Endodermal cell (in vitro differentiated cells): ENCODE data around the gene PPP1R9A. TPM values are rescaled to one million over a fixed set of nuclear protein-coding genes. Genes with fewer than 3 reads are reported as not detected.

Source experiments
- DNase-seq: peaks from one replicate; pipeline ENCODE4 v3.0.0-alpha.2; 2017
- H3K27ac ChIP-seq: 2 replicates; pipeline ENCODE4 v1.5.1; 2013; ENCODE audit warnings: mild to moderate bottlenecking, low read depth, low read length, moderate library complexity
- H3K27me3 ChIP-seq: 2 replicates; pipeline ENCODE4 v1.6.1; 2013; ENCODE audit warnings: mild to moderate bottlenecking, low read length, moderate library complexity; ENCODE audit not compliant: insufficient read depth, control insufficient read depth, poor library complexity, severe bottlenecking
- H3K36me3 ChIP-seq: 2 replicates; pipeline ENCODE4 v1.7.0; 2013; ENCODE audit warnings: mild to moderate bottlenecking, low read length, moderate library complexity; ENCODE audit not compliant: control insufficient read depth, insufficient read depth
- H3K4me1 ChIP-seq: one replicate; pipeline ENCODE4 v1.7.0; 2013; ENCODE audit warnings: low read length; ENCODE audit not compliant: control insufficient read depth, insufficient read depth
- H3K4me3 ChIP-seq: 2 replicates; pipeline ENCODE4 v1.5.1; 2013; ENCODE audit warnings: mild to moderate bottlenecking, low read length, moderate library complexity
- H3K9ac ChIP-seq: 2 replicates; pipeline ENCODE4 v1.6.1; 2013; ENCODE audit warnings: mild to moderate bottlenecking, low read length, moderate library complexity; ENCODE audit not compliant: poor library complexity, severe bottlenecking; ENCODE audit errors: extremely low read depth
- H3K9me3 ChIP-seq: 2 replicates; pipeline ENCODE4 v1.6.1; 2013; ENCODE audit warnings: mild to moderate bottlenecking, low read length, moderate library complexity; ENCODE audit not compliant: control insufficient read depth
- H3K27ac Mint-ChIP-seq: 2 replicates; pipeline ENCODE4 v1.8.0; 2020; ENCODE audit warnings: mixed read lengths
- H3K27me3 Mint-ChIP-seq: 2 replicates; pipeline ENCODE4 v1.8.0; 2021; ENCODE audit warnings: mild to moderate bottlenecking, mixed read lengths; ENCODE audit not compliant: insufficient read depth
- H3K36me3 Mint-ChIP-seq: 2 replicates; pipeline ENCODE4 v1.8.0; 2020; ENCODE audit warnings: low read depth, mixed read lengths
- H3K4me1 Mint-ChIP-seq: 2 replicates; pipeline ENCODE4 v1.8.0; 2020; ENCODE audit warnings: mixed read lengths
- H3K4me3 Mint-ChIP-seq: 2 replicates; pipeline ENCODE4 v1.8.0; 2020; ENCODE audit warnings: mild to moderate bottlenecking, moderate library complexity, mixed read lengths
- H3K9me3 Mint-ChIP-seq: 2 replicates; pipeline ENCODE4 v1.8.0; 2020; ENCODE audit warnings: mild to moderate bottlenecking, mixed read lengths
- WGBS, 2 experiments: methylation state at CpG; one replicate each; pipeline versions ENCODE4 v1.1.5 to v1.1.7; 2013; ENCODE audit warnings: missing lambda C conversion rate in 2 of 2, mixed read lengths in 1 of 2; ENCODE audit not compliant: insufficient coverage in 1 of 2, insufficient read length in 1 of 2; 5-methylcytosine and 5-hydroxymethylcytosine counted together
- total RNA-seq, 2 donors: library from RNA; stranded (reverse); fragmentation: NEBNext Ultra II Directional in 1 of 2; extraction: Animal tissue kit (Norgen Biotek cat#: 25700) in 1 of 2; gene quantifications; 2 replicates in 1 of 2; 3 replicates in 1 of 2; pipeline ENCODE4 v1.2.1, GENCODE V29; 2021
- TF ChIP-seq, protein P1 (sequence below): fragments of 200-600 bp; sonication (generic); conservative IDR thresholded peaks from 2 replicates; pipeline ENCODE4 v1.5.0; 2021; ENCODE audit warnings: antibody characterized with exemption, mild to moderate bottlenecking

PPP1R9A gene
- total RNA-seq, 2 donors from 2014 or later, result 38.7 to 39.4 TPM

DNA sequence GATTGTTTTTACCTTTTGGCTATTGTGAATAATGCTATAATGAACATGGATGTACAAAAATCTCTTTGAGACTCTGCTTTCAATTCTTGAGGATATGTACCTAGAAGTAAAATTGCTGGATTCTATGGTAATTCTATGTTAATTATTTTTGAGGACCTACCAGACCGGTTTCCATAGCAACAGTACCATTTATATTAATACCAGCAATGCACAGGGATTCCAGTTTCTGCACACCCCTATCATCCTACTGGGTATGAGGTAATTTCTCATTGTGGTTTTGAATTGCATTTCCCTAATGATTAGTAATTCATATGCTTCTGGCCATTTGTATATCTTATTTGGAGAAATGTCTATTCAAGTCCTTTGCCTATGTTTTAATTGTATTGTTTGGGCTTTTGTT, 9.9 kb upstream of the PPP1R9A start:
- H3K4me1 Mint-ChIP-seq, result no peaks in the 10 kb centered on the region
- WGBS, 2 experiments, result no CpG with 5 or more reads among the region's 1 CpG
- TF ChIP-seq, protein P1, sequence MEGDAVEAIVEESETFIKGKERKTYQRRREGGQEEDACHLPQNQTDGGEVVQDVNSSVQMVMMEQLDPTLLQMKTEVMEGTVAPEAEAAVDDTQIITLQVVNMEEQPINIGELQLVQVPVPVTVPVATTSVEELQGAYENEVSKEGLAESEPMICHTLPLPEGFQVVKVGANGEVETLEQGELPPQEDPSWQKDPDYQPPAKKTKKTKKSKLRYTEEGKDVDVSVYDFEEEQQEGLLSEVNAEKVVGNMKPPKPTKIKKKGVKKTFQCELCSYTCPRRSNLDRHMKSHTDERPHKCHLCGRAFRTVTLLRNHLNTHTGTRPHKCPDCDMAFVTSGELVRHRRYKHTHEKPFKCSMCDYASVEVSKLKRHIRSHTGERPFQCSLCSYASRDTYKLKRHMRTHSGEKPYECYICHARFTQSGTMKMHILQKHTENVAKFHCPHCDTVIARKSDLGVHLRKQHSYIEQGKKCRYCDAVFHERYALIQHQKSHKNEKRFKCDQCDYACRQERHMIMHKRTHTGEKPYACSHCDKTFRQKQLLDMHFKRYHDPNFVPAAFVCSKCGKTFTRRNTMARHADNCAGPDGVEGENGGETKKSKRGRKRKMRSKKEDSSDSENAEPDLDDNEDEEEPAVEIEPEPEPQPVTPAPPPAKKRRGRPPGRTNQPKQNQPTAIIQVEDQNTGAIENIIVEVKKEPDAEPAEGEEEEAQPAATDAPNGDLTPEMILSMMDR, result no peak
- H3K36me3 Mint-ChIP-seq, result no peaks in the 10 kb centered on the region
- H3K4me1 ChIP-seq, result no peaks in the 10 kb centered on the region
- H3K9me3 ChIP-seq, result no peaks in the 10 kb centered on the region
- no peak overlapping the region for H3K9ac ChIP-seq
- DNase-seq, result no peak
- H3K27me3 Mint-ChIP-seq, result no peaks in the 10 kb centered on the region
- no peak overlapping the region for H3K27ac Mint-ChIP-seq
- H3K9me3 Mint-ChIP-seq, result no peaks in the 10 kb centered on the region
- H3K27me3 ChIP-seq, result no peaks in the 10 kb centered on the region
- H3K4me3 ChIP-seq, result no peak overlapping the region
- H3K36me3 ChIP-seq, result no peaks in the 10 kb centered on the region
- H3K4me3 Mint-ChIP-seq, result no peak overlapping the region
- no peak overlapping the region for H3K27ac ChIP-seq

GRCh38 chr7:94898340-94898739, 9.1 kb upstream of the PPP1R9A start:
- H3K9me3 Mint-ChIP-seq, result no peaks in the 10 kb centered on the region
- Histone ChIP-seq H3K27ac (no peak overlapping the region), H3K27me3 (no peaks in the 10 kb centered on the region), H3K4me3 (no peak overlapping the region), H3K9ac (no peak overlapping the region), H3K36me3 (no peaks in the 10 kb centered on the region), H3K4me1 (no peaks in the 10 kb centered on the region), H3K9me3 (no peaks in the 10 kb centered on the region)
- no peak overlapping the region for H3K4me3 Mint-ChIP-seq
- TF ChIP-seq, protein P1, result no peak
- no peak overlapping the region for H3K27ac Mint-ChIP-seq
- no peaks in the 10 kb centered on the region for H3K27me3 Mint-ChIP-seq
- H3K36me3 Mint-ChIP-seq, result no peaks in the 10 kb centered on the region
- no peaks in the 10 kb centered on the region for H3K4me1 Mint-ChIP-seq
- DNase-seq, result no peak

GRCh38 chr7:94901981-94902380, 5.4 kb upstream of the PPP1R9A start:
- no peaks in the 10 kb centered on the region for H3K27me3 Mint-ChIP-seq
- TF ChIP-seq, protein P1, result no peak
- H3K9me3 Mint-ChIP-seq, result no peaks in the 10 kb centered on the region
- WGBS, 2 experiments, result 94 to 100% methylated on average over 1 to 3 of the region's 3 CpGs
- no peak overlapping the region for H3K27ac Mint-ChIP-seq
- H3K36me3 Mint-ChIP-seq, result no peaks in the 10 kb centered on the region
- no peaks in the 10 kb centered on the region for H3K27me3 ChIP-seq
- no peaks in the 10 kb centered on the region for H3K4me1 ChIP-seq
- DNase-seq, result no peak
- H3K9ac ChIP-seq, result no peak overlapping the region
- no peak overlapping the region for H3K4me3 Mint-ChIP-seq
- no peak overlapping the region for H3K27ac ChIP-seq
- H3K4me1 Mint-ChIP-seq, result peaks cover 4% of the 10 kb centered on the region
- no peaks in the 10 kb centered on the region for H3K36me3 ChIP-seq
- no peak overlapping the region for H3K4me3 ChIP-seq
- no peaks in the 10 kb centered on the region for H3K9me3 ChIP-seq
